ENCODE measurements around the gene GLI1.
"Not testable (repeated sequence)": the region's sequence is repeated elsewhere in the genome, so short reads cannot be mapped to it uniquely, and the experiment has no call there.

DNA sequence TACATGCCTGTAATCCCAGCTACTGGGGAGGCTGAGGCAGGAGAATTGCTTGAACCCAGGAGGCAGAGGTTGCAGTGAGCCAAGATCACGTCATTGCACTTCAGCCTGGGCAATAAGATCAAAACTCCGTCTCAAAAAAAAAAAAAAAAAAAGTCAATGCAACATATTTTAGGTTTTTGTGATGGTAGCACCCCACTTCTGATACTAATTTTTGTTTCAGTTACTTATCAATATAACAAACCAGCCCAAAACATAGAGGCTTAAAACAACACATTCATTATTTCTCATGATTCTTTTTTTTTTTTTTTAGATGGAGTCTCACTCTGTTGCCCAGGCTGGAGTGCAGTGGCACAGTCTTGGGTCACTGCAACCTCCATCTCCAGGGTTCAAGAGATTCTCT is 18.2 kb upstream of the GLI1 start:
- not testable (repeated sequence) for TF ChIP-seq CTCF (optimal IDR thresholded peaks at IDR 0.05 in 1 of 3, IDR thresholded peaks at IDR 0.05 in 1 of 3, conservative IDR thresholded peaks at IDR 0.05 in 1 of 3; ENCODE audit: extremely low read depth in 1 of 3, insufficient read depth in 2 of 3, low read length in 3 of 3); EZH2 (IDR thresholded peaks at IDR 0.05; ENCODE audit: low read length)
